HG02938 (cell line): ENCODE measurements around the gene INTS6.

Experiments used
- ATAC-seq: cut with Tn5 transposase; IDR thresholded peaks from one replicate; pipeline ENCODE4 v1.9.1; 2021; ENCODE audit warnings: mild to moderate bottlenecking, moderate library complexity; ENCODE audit not compliant: unreplicated experiment

The INTS6 gene

GRCh38 chr13:51347099-51347498, 105.7 kb downstream of the INTS6 start:
- no peak for ATAC-seq

- ATAC-seq: no peak
Measured at GRCh38 chr13:51346397-51346796, 106.4 kb downstream of the INTS6 start.

GRCh38 chr13:51343475-51343874, 109.4 kb downstream of the INTS6 start:
- no peak for ATAC-seq

GRCh38 chr13:51342706-51343105, 110.1 kb downstream of the INTS6 start:
- ATAC-seq: no peak

GRCh38 chr13:51341791-51342190, 111.0 kb downstream of the INTS6 start:
- ATAC-seq: no peak

GRCh38 chr13:51341232-51341631, 111.6 kb downstream of the INTS6 start:
- no peak for ATAC-seq

- ATAC-seq: no peak
Measured at GRCh38 chr13:51339952-51340732, 112.7 kb downstream of the INTS6 start.

- no peak for ATAC-seq
Measured at GRCh38 chr13:51339354-51339753, 113.5 kb downstream of the INTS6 start, which contains the start of gene SERPINE3. TSS of gene SERPINE3 (plus strand) at chr13:51339691. CDS start at chr13:51341092, 1,401 bp downstream.

GRCh38 chr13:51336746-51337145, 116.1 kb downstream of the INTS6 start:
- no peak for ATAC-seq

GRCh38 chr13:51333826-51334225, 119.0 kb downstream of the INTS6 start:
- no peak for ATAC-seq

GRCh38 chr13:51333421-51333820, 119.4 kb downstream of the INTS6 start:
- no peak for ATAC-seq

- no peak for ATAC-seq
Measured at GRCh38 chr13:51332566-51333361, 120.1 kb downstream of the INTS6 start.

- ATAC-seq: peak; percentile 41
Measured at GRCh38 chr13:51331354-51331861, 121.4 kb downstream of the INTS6 start.

- peak; percentile 42 for ATAC-seq
Measured at GRCh38 chr13:51330791-51331190, 122.0 kb downstream of the INTS6 start.

GRCh38 chr13:51329606-51330005, 123.2 kb downstream of the INTS6 start:
- no peak for ATAC-seq

GRCh38 chr13:51328488-51328887, 124.3 kb downstream of the INTS6 start:
- ATAC-seq: no peak

GRCh38 chr13:51327961-51328360, 124.9 kb downstream of the INTS6 start:
- no peak for ATAC-seq

GRCh38 chr13:51326777-51327176, 126.1 kb downstream of the INTS6 start:
- ATAC-seq: no peak

- no peak for ATAC-seq
Measured at GRCh38 chr13:51325837-51326236, 127.0 kb downstream of the INTS6 start.

GRCh38 chr13:51324714-51325420, 128.0 kb downstream of the INTS6 start:
- no peak for ATAC-seq

GRCh38 chr13:51323824-51324511, 128.9 kb downstream of the INTS6 start:
- ATAC-seq: no peak
